ENCODE results near the gene DNAJB6.

DNAJB6 gene

GRCh38 chr7:157409753-157410727, 73.2 kb downstream of the DNAJB6 start:
- no peak for DNase-seq (ENCODE audit: low spot score)

GRCh38 chr7:157410831-157411556, 74.2 kb downstream of the DNAJB6 start:
- no peak for DNase-seq (ENCODE audit: low spot score)

GRCh38 chr7:157411580-157411979, 74.8 kb downstream of the DNAJB6 start:
- no peak for DNase-seq (ENCODE audit: low spot score)

GRCh38 chr7:157412021-157412443, 75.2 kb downstream of the DNAJB6 start:
- DNase-seq (ENCODE audit: low spot score), result no peak

GRCh38 chr7:157412491-157413180, 75.8 kb downstream of the DNAJB6 start:
- no peak for DNase-seq (ENCODE audit: low spot score)

- no peak for DNase-seq (ENCODE audit: low spot score)
These were observed 77.3 kb downstream of the DNAJB6 start for GRCh38 chr7:157413881-157414701.

GRCh38 chr7:157414702-157415096, 77.9 kb downstream of the DNAJB6 start:
- no peak for DNase-seq (ENCODE audit: low spot score)

GRCh38 chr7:157415486-157415885, 78.7 kb downstream of the DNAJB6 start:
- no peak for DNase-seq (ENCODE audit: low spot score)

- DNase-seq (ENCODE audit: low spot score), result no peak
These were observed 79.2 kb downstream of the DNAJB6 start for GRCh38 chr7:157416011-157416410.

- DNase-seq (ENCODE audit: low spot score), result no peak
These were observed 81.6 kb downstream of the DNAJB6 start for GRCh38 chr7:157418204-157419034.

GRCh38 chr7:157419035-157419293, 82.2 kb downstream of the DNAJB6 start:
- DNase-seq (ENCODE audit: low spot score), result no peak

GRCh38 chr7:157422279-157422678, 85.5 kb downstream of the DNAJB6 start:
- no peak for DNase-seq (ENCODE audit: low spot score)

GRCh38 chr7:157423348-157423747, 86.5 kb downstream of the DNAJB6 start:
- DNase-seq (ENCODE audit: low spot score), result no peak

GRCh38 chr7:157423886-157424565, 87.2 kb downstream of the DNAJB6 start:
- DNase-seq (ENCODE audit: low spot score), result no peak

- no peak for DNase-seq (ENCODE audit: low spot score)
These were observed 88.4 kb downstream of the DNAJB6 start for GRCh38 chr7:157425137-157425731.

- DNase-seq (ENCODE audit: low spot score), result no peak
These were observed 89.0 kb downstream of the DNAJB6 start for GRCh38 chr7:157425761-157426160.

GRCh38 chr7:157426463-157427301, 89.9 kb downstream of the DNAJB6 start:
- DNase-seq (ENCODE audit: low spot score), result no peak

GRCh38 chr7:157427811-157428553, 91.2 kb downstream of the DNAJB6 start:
- no peak for DNase-seq (ENCODE audit: low spot score)

All from cerebellar cortex (tissue), 1 donor.